Activated CD8-positive, alpha-beta memory T cell treated with anti-CD3 and anti-CD28 coated beads, Interleukin-2, amount 50 U/mL, for 4 hours (primary cell): Measurements from ENCODE around the gene CDC25B.

ENCODE experiments used
- DNase-seq: peaks from one replicate; pipeline ENCODE4 v3.0.0-alpha.2; 2020

CDC25B gene

DNA sequence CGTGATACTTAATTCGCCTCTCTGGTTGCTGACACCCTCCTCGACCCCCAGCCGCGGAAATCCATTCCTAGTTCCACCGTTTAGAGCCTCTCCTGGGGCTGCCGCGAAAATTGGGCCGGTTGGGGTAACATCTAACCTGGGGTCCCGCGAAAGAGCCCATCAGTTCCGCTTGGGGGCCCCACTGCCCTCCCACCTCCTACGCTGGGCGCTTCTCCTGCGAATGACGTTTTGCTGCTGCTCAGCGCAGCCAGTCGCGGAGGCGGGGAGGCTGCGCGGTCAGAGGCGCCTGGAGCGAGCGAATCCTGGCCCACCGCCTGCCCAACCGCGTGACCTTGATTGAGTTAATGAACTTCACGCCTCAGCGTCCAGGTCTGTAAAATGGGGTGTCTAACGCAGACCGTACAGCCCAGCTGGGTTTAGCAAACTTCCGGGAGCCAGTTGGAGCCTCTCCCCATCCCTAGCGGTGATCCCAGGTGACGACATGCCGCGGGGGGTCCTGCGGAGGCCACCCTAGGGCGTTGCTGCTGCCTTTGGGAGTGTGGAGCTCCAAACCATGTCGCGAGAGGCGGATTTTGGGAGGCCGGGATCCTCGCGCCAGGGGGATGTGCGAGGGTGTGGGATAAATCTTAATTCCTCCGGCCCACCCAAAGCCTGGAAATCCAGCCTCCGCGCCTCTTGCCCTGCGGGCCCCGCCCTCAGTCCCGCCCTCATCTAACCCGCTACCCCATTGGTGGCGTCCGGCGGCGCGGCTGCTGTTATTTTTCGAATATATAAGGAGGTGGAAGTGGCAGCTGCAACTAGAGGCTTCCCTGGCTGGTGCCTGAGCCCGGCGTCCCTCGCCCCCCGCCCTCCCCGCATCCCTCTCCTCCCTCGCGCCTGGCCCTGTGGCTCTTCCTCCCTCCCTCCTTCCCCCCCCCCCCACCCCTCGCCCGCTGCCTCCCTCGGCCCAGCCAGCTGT, at the start of gene CDC25B:
CDC25B (plus strand) TSS at position 800 of the 958 bp plus-strand sequence. CDS start 222 bp downstream, outside the sequence.
- peak; percentile 89 for DNase-seq

DNA sequence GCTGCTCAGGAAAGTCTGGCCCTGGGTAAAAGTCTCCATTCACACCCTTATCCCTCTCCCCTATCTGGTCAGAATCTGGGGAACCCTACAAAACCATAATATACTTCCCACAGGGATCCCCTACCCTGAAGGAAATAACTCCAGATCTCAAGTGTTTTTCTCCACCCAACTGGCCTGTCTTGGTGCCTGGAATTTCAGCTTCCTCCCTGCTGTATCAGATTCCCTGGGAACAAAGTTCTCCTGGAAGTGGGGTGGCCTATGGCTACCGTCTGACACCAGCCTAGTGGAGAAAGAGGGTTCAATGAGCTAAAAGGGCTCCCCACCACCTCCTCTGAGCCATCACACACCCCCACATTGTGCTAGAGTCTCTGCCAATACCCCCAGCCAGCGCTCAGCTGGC, 48.6 kb upstream of the CDC25B start:
- DNase-seq = no peak

DNA sequence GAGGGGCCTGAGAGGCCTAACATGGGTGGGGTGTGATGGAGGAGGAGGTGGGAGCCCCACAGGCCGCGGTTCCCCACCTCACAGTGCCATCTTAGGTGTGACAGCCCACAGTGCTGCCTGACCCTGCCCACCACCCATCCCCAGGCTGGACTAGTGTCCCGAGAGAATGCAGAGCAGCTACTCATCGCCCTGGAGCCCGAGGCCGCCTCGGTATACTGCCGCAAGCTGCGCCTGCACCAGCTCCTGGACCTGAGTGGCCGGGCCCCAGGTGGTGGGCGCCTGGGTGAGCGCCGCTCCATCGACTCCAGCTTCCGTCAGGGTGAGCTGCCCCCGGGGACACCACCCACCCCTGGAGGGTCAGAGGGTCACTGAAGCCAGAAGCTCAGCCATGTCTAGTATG, 48.0 kb upstream of the CDC25B start:
- DNase-seq = no peak

DNA sequence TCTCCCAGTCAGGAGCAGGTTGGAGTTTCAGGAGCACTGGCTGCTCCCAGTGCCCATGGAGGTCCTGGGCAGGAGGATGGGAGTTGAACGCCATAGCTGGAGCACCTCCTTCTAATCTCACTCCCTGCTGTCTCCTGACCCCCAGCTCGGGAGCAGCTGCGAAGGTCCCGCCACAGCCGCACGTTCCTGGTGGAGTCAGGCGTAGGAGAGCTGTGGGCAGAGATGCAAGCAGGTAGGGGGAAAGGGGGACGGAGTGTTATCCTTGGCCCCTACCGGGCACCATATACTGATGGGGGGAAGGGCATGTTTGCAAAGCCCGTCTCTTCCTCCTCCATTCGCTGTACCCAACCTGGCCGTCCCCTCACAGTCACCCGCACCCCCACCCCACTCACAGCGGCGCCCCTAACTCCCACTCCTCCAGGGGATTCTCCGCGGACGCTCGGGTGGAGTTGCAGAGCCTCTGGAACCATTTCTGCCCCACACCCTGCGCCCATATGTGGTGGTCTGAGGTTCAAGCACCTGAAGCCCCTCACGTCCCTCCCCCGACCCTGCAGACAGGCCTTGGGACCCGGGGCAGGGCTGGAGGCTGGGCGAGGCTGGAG, 46.9 kb upstream of the CDC25B start:
- no peak for DNase-seq

DNA sequence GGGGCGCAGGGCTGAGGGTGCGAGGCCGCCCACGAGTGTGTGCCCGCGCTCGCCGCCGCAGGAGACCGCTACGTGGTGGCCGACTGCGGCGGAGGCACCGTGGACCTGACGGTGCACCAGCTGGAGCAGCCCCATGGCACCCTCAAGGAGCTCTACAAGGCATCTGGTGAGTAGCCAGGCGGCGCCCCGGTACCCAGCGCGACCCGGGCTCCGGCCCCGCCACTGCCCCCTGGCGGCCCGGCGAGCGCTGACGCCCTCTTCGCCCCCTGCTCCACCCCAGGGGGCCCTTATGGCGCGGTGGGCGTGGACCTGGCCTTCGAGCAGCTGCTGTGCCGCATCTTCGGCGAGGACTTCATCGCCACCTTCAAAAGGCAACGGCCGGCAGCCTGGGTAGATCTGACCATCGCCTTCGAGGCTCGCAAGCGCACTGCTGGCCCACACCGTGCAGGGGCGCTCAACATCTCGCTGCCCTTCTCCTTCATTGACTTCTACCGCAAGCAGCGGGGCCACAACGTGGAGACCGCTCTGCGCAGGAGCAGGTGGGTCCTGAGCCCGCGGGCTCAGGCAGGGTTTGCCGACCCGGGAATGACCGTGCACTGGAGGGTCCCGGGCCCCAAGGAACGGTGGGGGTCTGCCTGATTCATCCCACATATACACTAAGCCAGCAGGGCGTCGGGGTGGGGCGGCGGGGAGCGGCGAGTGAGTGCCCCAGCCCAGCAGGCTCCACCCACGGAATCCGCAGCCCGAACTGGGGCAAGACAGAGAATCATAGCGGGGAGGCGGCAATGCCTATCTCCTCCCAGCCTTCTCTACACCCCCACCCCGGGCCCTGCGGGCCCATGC, 46.2 kb upstream of the CDC25B start:
- DNase-seq = no peak

DNA sequence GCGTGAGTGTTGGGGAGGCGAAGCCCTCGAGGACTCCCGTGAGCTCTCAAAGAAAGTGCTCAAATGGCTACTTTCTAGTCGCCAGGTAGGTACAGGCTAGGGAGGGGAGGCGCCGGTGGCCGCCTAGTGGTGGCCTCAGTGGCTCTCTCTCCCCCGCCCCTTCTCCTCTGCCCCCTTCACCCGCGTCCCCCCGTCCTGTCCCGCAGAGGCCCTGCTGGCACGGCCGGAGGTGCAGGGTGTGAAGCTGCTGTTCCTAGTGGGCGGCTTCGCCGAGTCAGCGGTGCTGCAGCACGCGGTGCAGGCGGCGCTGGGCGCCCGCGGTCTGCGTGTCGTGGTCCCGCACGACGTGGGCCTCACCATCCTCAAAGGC, 44.8 kb upstream of the CDC25B start:
- DNase-seq = no peak

DNA sequence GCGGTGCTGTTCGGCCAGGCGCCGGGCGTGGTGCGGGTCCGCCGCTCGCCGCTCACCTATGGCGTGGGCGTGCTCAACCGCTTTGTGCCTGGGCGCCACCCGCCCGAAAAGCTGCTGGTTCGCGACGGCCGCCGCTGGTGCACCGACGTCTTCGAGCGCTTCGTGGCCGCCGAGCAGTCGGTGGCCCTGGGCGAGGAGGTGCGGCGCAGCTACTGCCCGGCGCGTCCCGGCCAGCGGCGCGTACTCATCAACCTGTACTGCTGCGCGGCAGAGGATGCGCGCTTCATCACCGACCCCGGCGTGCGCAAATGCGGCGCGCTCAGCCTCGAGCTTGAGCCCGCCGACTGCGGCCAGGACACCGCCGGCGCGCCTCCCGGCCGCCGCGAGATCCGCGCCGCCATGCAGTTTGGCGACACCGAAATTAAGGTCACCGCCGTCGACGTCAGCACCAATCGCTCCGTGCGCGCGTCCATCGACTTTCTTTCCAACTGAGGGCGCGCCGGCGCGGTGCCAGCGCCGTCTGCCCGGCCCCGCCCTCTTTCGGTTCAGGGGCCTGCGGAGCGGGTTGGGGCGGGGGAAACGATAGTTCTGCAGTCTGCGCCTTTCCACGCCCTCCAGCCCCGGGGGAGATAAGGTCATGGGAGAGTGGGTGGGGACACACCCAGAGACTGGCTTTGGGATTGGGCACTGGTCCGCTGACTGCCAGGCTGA, 44.3 kb upstream of the CDC25B start:
- DNase-seq = peak; percentile 37

DNA sequence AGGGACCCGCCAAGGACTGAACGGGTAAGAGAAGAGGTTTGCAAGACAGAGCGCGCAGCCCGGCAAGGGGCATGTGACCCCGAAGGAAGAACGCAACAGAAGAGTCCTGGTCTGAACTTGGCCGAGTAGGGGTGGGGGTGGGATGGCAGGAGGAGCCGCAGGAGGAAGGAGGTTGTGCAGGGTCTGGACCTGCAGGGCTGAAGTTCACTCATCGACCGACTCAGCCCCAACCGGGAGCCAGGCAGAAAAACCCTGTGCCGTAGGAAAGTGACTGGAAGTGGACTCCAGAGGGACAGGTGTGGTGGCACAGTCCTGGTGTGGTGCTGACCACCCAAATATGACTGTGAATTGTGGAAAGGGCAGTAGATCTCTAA, 43.7 kb upstream of the CDC25B start:
- DNase-seq = no peak

DNA sequence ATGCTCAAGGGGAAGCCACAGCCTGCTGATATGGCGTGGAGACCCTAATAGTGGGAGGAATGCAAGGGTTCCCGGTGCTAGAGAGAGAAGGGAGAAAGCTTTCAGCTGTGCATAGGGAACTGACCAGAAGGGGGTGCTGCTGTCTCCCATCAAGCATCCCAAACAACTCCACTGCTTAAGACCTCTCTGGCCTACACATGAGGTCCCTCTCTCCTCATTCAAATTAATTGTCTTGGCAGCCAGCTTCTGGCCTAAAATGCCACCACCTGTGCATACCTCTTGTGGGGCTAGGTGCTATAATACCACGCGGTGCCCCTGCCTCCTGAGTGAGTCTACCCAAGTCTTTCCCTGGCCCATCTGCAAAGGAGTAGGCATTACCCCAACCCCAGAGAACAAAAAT, 43.0 kb upstream of the CDC25B start:
- DNase-seq = peak; percentile 57

DNA sequence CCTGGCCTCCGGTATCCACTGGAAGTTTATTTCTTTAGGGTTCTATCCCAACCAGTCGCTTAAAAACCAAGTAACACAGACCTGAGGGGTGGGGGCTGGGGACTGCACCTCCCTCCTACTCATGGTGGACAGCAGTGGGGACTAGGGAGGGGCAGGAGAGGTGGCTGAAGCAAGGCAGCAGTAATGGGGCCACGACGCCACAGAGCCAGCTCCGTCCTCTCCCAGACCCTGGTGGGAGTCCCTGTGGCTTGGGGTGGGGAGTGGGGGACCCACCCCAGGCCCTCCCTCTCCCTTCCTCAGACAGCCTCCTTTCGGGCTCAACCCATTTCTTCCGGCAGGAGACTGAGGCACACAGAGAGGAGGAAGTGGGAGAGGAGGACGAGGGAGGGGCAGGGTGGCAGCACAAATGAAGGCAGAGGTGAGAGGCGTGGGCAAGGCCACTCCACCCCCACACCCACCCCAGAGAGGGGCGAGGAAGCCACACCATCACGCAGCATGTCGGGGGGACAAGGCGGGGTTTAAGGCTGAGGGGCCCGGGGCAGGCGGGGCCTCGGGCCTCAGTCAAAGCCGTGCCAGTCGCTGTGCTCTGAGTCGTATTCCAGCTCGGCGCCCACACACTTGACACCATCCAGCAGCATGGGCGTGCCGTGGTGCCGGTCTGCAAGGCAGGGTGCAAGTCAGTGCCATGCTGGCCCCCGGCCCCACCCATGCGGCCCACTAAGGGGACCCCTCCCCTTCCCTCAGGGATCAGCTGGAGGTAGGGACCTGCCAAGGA, 42.4 kb upstream of the CDC25B start:
- no peak for DNase-seq

DNA sequence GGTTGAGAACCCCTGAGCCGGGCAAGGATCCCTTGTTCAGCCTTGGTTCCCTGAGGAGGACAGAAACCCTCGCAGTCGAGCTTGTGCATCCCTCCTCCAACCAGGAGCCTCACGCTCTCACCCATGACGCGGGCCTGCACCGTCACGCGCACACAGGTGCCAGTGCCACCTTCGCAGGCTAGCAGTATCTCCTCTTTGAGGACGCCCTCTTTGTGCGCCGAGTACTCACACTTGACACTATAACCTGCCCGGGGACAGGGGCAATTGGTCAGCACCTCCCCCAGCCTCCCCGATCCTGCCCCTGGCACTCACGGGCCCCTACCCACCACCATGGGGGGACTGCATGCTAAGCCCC, 41.9 kb upstream of the CDC25B start:
- no peak for DNase-seq

DNA sequence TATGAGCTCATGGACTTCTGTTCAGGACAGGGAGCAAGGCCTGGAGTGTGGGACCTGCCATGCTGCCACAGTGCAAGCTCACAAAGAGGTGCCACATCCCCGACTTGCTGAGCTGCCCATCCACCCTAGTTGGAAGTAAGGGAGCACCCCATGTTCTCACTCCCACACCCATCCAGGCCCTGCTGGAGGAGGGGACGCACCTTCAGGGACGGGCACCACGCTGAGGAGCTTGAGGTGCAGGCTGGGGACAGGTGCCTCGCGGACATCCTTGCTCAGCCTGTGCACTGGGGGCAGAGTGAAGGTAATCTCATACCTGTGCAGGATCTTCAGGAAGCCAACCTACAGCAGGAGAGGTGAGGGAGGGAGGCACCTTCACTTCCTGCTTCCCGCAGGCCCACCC, 40.8 kb upstream of the CDC25B start:
- DNase-seq = no peak

DNA sequence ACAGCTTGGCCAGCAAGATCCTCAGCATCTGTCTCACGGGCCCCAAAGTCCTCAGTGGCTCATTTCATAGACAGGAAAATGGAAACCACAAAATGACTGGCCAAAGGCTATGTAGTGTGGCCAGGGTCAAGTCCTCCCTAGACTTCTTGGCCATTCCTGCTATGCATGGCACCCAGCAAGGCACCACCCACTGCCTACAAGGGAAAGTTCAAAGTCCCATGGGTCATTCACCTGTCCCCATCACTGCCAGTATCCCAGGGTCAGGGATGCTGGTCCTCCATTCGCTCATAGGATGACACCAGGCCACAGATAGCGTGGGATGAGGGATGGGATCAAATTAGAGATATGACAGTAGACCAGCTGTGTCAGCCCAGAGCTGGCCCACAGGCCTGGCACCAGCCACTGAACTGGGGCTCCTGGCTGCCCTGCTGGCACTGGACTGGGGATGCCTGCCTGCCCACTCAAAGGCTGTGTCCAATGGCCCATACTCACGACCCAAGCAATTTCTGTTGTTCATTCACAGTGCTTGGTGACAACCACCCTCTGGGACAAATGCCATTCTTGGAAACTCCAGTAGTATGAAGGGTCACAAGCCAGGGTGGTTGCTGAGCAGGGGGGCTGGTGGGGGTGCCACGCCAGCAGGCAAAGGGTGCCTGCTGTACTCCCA, 40.2 kb upstream of the CDC25B start:
- DNase-seq = no peak

DNA sequence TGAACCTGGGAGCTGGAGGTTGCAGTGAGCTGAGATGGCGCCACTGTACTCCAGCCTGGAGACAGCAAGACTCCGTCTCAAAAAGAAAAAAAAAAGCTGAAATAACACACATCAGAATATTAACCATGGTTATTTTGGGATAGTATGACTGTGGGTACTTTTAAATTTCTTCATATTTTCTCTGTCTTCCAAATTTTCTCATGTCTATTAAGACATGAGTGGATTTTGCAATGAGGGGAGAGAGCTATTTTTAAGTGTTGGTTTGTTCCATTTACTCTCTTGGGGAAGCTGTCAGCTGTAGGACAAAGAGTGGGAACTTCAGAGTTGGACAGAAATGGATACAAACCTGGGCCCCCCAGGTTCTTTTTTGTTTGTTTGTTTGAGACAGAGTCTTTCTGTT, 38.8 kb upstream of the CDC25B start:
- DNase-seq = no peak

DNA sequence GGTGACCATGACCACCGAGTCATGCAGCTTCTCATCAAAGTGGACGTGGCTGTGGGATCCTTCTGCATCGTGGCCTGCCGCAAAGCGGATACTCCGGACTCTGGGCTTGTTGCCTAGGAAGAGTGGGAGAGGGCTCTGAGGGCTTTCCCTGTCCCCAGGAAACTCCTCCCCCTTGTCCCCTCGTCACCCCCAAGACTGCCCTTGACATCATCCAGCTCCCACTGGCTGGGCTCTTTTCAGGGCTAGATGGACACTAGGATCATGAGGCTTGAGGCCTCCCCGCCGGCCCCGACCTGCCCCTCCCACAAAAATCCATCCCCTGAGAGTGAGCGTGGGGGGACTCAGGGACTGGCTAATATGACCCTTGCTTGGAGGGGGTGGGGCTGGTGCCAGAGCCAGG, 37.5 kb upstream of the CDC25B start:
- no peak for DNase-seq

DNA sequence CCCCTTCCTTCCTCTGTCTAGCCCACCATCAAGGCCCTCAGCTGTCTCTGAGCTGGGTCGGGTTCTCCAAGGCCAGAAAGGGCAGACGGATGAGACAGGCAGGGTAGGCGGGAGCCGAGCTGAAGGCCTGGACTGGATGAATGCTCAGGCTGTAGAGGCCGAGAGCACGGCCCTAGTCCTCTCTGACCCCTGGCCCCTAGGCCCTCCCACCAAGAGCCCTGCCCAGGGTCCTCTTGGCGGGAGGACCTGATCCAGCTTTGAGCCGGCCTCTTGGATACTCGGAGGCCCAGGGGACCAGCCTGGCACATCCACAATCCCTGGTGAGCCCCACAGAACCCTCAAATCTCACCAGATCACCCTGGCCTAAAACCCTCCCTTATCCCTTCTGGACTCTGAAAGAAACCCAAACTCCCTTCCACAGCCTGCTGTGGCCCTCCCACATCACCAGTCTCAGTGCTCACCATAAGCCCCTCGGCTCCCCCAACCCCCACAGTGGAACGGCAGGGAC, 36.7 kb upstream of the CDC25B start:
- DNase-seq = no peak

DNA sequence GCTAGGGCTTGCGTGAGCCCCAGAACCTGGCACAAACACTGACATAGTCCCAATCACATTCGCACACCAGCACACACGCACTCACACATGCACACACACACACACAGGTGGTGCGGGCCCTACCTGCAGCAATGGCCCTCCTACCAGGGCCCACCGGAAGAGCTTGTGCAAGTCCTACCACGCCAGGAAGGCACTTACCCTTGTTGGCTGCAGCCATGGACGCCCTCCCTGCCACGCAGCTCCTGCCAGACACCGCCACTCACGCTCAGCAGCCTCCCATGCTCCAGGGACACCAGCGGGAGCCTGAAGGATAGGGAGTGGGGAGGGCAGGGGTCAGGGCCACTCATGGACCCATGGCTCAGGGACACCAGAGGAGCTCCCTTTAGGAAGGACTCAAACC, 36.2 kb upstream of the CDC25B start:
- no peak for DNase-seq

DNA sequence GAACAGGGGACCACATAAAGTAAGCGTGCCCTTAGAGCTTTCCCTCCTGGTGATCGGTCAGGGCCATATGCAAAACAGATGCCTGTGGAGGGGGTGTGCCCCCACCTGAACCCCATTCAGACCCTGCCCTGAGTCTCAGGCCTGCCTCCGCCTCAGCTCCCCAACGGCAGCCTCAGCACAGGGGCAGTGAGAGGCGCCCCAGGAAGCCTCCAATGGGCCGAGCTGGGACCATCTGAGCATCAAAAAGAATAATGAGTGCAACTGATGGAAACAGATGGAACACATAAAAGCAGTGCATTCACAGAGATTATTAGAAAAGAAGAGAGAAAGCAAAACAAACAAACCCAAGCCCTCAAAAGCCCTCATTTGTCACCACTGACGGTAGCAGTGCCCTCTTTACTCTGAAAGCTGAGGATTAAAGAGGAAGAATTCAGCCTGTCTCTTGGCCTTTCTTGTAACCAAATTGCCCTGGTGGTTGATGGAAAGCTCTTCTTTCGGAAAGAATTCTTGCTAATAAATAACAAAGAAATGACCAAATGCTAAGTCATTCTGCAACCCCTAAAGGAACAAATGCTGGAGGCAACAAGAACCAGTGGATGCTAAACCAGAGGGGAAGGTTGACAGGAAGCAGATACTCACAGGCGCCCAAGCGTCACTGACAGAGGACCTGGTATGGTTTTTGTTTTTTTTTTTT, 35.3 kb upstream of the CDC25B start:
- DNase-seq = no peak

DNA sequence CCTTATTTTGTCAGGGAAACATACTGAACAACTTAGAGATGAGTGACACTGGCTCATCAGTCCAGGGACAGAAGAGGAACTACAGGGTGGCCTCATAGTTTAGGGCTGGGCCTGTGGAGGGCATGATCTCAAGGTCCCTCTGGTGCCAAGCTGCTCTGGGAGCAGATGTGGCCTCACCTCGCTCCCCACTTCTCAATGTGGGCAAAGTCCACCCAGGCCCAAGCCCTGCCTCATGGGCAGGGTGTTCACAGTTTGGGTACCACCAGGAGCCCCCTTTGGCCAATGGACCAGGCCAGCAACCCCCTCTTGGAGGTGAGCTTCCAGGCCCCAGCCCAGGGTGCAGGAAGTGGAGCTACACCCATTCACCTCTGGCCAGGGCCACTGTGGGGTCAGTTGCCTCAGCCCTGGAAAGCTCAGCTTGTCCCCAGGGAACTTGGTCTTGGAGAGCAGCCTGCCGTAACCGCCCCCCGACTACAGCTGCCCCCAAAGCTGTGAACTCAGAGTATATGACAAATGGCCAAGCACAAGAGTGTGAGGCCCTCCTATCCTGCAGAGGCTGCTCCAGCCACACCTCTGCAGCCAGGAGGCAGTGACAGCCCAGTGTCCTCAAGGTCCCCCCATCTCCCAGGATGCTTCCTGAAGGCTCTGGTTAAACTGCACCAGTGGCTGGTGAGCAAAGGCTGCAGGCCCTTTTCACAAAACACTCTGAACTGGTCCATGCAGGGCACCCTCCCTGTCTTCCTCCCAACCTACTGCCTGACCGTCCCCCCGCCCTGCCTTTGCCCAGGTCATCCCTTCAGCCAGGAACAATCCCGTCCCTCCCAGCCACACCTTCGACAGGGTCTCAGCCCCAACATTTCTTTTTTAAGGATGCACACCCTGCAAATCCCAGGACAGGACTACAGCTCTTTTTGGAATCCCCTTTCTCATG, 32.2 kb upstream of the CDC25B start:
- DNase-seq = no peak

DNA sequence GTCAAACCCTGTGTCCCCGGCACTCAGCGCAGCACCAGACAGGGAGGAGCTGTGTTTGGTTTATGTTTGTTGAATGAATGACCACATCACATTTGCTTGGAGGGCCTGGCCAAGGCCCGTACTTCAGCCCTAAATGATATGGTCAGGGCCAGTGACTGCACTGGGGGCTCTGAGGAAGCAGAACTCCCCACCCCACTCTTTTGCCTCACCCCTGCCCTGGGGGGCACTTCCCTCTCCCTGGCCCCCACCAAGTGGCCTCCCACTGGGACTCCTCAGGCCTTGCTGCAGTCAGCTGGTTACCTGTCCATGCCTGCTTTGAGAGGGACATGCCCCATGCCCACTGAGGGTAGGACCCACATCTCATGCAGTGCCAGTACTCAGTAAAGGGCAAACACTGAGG, 31.5 kb upstream of the CDC25B start:
- DNase-seq = no peak
